GM21390 (cell line): ENCODE data around the gene RHOA.
A peak's percentile ranks its signal among the peaks of the same experiment; 100 is the strongest.

Experiments used
- ATAC-seq: cut with Tn5 transposase; IDR thresholded peaks from one replicate; pipeline ENCODE4 v1.9.1; 2021; ENCODE audit not compliant: unreplicated experiment

RHOA gene

GRCh38 chr3:49411968-49412631 lies at the start of gene RHOA, which contains the start of gene TCTA:
RHOA (minus strand) TSS chr3:49411976; CDS start chr3:49375589, 36,387 bp downstream.
TCTA (plus strand) TSS chr3:49412423; CDS start chr3:49412427, 4 bp downstream.
- ATAC-seq, result peak; percentile 74

DNA sequence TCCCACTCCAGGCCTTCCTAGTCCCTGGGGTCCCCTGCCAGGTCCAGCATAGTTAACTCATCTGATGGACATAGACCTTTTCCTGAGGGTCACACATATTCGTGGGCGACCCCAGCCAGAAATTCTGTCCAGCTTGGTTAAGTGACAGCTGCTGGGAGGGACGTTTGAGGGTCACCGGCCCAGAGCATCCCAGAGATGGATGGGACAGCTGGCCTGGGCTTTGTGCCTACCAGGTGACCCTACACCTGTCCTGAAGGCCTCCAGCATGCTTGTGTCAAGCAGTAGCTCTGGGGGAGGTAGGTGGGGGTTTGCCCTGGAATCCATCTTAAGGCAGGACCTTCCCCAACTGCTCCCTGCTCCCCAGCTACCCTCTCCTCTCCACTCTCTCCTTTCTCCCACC lies 49.2 kb upstream of the RHOA start:
- no peak for ATAC-seq

- no peak for ATAC-seq
Measured at GRCh38 chr3:49460188-49460890, 48.6 kb upstream of the RHOA start.

DNA sequence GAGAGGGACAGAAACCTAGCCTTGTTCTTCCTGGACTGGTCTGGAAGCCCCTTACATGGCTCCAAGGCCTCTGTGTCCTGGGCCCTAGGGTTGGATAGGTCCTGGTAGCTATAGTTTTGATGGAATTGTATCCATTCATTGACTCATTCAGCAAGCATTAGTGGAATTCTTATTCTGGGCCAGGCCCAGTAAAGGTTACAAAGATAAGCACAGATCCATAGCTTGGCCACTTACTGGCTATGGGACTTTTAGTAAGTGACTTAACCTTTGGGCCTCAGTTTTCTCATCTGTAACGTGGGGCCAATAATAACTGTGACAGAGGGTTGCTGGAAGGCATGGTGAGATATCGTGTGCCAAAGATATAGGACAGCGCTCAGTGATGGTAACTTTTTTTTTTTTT lies 44.7 kb upstream of the RHOA start:
- ATAC-seq, result no peak

DNA sequence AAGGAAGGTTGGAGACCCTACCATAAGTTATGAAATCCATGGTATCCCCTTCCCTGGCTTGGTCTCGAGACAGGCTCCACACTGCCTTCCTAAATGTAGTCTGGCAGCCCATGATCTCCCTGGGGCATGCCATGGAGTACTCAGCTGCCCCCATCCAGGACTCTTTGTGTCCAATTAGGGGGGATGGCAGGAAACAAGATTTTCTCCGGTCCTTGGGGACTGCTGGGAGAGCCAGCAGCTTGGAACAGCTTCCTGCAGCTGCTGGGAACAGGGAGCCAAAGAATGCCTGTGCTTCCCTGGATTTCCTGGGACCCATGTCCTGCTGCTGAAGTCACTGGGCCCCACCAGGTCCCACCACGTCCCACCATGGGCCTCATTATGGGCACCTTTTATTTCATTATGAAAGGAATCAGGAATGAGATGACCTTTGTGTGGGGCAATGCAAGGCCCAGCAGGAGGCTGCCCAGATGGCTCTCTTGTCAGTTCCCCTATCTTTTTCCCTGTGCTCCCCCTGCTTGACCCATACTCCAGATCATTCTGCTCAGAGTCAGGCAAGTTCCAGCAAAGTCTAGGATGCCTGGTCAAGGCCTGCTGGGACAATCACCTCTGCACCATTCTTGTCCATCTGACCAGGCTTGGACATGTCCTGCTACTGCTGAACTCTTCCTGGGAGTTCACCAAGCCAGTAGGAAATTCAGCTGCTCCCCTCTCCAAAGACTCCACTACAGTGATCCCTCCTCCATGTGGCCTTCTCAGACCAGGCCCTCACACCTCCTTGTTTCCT lies 43.3 kb upstream of the RHOA start:
- ATAC-seq, result no peak

GRCh38 chr3:49454458-49454857 lies 42.7 kb upstream of the RHOA start:
- ATAC-seq, result no peak

DNA sequence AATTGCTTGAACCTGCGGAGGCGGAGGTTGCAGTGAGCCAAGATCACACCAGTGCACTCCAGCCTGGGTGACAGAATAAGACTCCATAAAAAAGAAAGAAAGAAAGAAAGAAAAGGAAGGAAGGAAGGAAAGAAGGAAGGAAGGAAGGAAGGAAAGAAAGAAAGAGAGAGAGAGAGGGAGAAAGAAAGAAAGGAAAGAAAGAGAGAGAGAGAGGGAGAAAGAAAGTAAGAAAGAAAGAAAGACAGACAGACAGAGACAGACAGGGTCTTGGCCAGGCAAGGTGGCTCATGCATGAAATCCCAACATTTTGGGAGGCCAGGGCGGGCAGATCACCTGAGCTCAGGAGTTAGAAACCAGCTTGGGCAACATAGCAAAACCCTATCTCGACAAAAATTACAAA lies 41.8 kb upstream of the RHOA start:
- no peak for ATAC-seq

- ATAC-seq, result no peak
Measured at GRCh38 chr3:49445391-49445790, 33.6 kb upstream of the RHOA start.

GRCh38 chr3:49434731-49435130 lies 23.0 kb upstream of the RHOA start:
- no peak for ATAC-seq

- no peak for ATAC-seq
Measured at GRCh38 chr3:49428752-49429080, 16.9 kb upstream of the RHOA start.

- ATAC-seq, result no peak
Measured at GRCh38 chr3:49427586-49427985, 15.8 kb upstream of the RHOA start.

GRCh38 chr3:49424816-49425215 lies 13.0 kb upstream of the RHOA start:
- ATAC-seq, result no peak

DNA sequence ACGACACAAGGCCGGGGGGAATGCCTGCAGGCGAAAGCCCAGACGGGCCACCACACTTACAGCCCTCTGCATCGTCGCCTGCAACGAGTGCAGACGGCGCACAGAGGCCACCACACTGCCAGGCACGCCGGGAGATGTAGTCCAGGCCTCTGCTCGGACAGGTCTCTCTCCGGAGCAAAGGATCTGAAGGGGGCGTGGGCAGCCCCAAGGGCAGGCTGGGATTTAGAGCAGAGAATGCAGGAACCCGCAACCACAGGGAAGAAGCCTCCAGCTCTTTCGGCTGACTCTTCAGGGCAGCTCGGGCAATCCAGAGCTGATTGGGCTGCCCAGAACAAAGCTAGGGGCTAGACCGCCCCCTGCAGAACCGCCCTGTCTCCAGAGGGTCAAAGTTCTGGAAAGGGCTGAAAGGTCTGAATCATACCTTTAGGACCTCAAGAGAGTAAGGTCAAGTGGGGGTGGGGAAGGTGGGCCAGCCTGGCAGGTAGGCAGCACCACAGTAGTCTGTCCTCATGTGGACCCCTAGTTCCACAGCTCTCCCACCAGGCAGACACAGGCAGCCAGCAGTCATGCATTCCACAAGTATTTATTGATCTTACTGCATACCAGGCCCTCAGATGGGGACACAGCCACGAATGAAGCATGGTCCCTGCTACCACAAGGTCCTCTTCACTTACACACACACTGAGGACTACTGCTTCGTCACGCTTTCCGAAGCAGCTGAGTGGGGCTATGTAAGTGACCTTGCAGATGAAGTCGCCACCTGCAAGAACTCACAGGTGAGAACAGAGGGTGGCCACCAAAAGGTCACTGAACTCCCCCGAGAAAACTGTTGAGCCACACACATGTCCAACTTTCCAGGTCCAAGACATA lies 10.8 kb upstream of the RHOA start, which contains the start of gene AMT:
Gene AMT, minus strand, starts transcription at position 95 of the 870 bp plus-strand sequence. Its CDS starts 23 bp downstream, at position 72.
- no peak for ATAC-seq

DNA sequence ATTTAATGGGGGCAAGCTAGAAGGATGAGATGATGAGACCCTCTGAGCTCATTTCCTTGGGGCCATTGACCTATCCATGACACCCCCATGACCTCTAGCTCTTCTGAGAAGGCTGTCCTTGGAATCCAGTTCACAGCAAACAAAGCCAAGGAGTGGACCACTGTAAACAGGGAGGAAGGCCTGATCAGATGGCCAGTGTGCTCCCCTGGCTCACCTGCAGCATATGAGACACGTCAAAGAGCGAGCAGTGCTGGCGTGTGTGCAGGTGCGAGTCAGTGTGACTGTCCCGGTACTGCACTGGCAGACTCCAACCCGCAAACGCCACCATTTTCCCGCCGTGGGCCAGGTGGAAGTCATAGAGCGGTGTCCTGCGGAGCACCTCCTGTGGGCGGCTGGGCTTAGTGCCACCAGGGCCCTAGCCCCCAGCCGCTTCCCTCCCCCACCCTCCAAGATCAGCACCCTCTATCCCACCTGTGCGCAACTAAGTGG lies 10.2 kb upstream of the RHOA start:
- ATAC-seq, result no peak

DNA sequence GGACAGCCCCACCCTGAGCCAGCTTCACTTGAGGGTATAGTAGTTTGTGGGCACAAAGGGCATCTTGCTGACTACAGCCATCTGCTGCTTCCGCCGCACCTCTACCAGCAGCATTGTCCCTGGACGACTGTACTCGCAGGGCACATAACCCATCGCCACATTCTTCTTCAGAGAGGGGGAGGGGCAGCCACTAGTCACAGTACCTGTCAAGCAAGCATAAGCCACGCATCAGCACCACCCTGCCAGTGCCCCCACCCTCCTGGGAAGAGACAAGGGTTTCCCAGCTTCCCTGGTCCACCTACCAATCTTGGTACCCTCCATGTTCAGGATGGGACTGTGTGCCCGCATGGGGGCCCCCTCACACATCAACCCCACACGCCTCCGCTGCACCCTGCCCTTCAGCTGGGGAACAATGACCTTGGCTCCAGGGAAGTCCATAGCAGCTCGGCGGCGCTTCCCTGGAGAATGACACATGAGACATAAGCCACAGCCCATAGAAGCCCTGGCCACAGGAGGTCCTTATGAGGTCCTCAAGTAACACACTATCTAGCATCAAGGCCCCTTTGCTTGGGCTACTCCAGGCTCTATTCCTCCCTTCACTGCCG lies 5.8 kb upstream of the RHOA start:
- no peak for ATAC-seq

GRCh38 chr3:49416867-49417266 lies 5.1 kb upstream of the RHOA start:
- ATAC-seq, result no peak

GRCh38 chr3:49415931-49416601 lies 4.3 kb upstream of the RHOA start:
- no peak for ATAC-seq

GRCh38 chr3:49414753-49415152 lies 3.0 kb upstream of the RHOA start:
- no peak for ATAC-seq

- ATAC-seq, result no peak
Measured at GRCh38 chr3:49413338-49413734, 1.6 kb upstream of the RHOA start.
